Testis (tissue), 3 donors: ENCODE measurements around the gene TTC28. TPM values are rescaled to one million over a fixed set of nuclear protein-coding genes. Genes with fewer than 3 reads are reported as not detected.

Experiments used
- DNase-seq: peaks from one replicate; pipeline ENCODE4 v3.0.0-alpha.2; 2019
- H3K27ac ChIP-seq, 2 donors: fragments of 200-600 bp; sonication (generic); one replicate each; pipeline ENCODE4 v1.5.1; 2019
- H3K27me3 ChIP-seq: fragments of 200-600 bp; sonication (generic); one replicate; pipeline ENCODE4 v1.5.1; 2019
- H3K36me3 ChIP-seq: fragments of 200-600 bp; sonication (generic); one replicate; pipeline ENCODE4 v1.5.1; 2017; ENCODE audit warnings: low read depth; ENCODE audit errors: missing control alignments
- H3K4me1 ChIP-seq: fragments of 200-600 bp; sonication (generic); one replicate; pipeline ENCODE4 v1.5.1; 2019
- H3K4me3 ChIP-seq, 2 donors: fragments of 200-600 bp; sonication (generic); one replicate each; pipeline ENCODE4 v1.5.1; 2017 to 2019
- H3K9me3 ChIP-seq: fragments of 200-600 bp; sonication (generic); one replicate; pipeline ENCODE4 v1.5.1; 2017
- POLR2A ChIP-seq: fragments of 450-650 bp; IDR thresholded peaks from one replicate; pipeline ENCODE4 v1.6.1; 2017; ENCODE audit warnings: antibody characterized with exemption, mild to moderate bottlenecking, moderate library complexity
- WGBS, 2 donors: methylation state at CpG; one replicate each; pipeline ENCODE4 v1.1.5; 2018; 5-methylcytosine and 5-hydroxymethylcytosine counted together
- intact Hi-C: fragments of 100-400 bp; cut with DNase I; formaldehyde crosslinking; loops from one replicate; pipeline ENCODE4 v1.15.1; 2023; ENCODE audit warnings: low total_unique reads
- polyA plus RNA-seq: library from polyadenylated mRNA; stranded (reverse); fragments of 350-450 nt; fragmentation: Illumina TruSeq; extraction: RNeasy Lipid Tissue Mini Kit (QIAGEN cat#74804); gene quantifications from one replicate; pipeline ENCODE4 v1.2.3, GENCODE V29; 2014; ENCODE audit warnings: low read depth, low replicate concordance; ENCODE audit not compliant: insufficient read depth
- total RNA-seq, 2 donors: library from RNA; depleted of rRNA; stranded (reverse); fragments of >200 nt; gene quantifications; one replicate each; pipeline ENCODE4 v1.2.3, GENCODE V29; 2016
- TF ChIP-seq, protein P1 (sequence below), 3 experiments: fragments of 450-650 bp in 2 of 3; fragments of 200-600 bp in 1 of 3; sonication (generic) in 1 of 3; IDR thresholded peaks; one replicate each; pipeline ENCODE4 v1.5.1; 2016 to 2019; ENCODE audit warnings: antibody characterized with exemption in 3 of 3, mild to moderate bottlenecking in 2 of 3, moderate library complexity in 1 of 3

The TTC28 gene
- total and polyA plus RNA-seq, 3 donors from 2014 or later: 29.4 to 121 (median 75.5) TPM

DNA sequence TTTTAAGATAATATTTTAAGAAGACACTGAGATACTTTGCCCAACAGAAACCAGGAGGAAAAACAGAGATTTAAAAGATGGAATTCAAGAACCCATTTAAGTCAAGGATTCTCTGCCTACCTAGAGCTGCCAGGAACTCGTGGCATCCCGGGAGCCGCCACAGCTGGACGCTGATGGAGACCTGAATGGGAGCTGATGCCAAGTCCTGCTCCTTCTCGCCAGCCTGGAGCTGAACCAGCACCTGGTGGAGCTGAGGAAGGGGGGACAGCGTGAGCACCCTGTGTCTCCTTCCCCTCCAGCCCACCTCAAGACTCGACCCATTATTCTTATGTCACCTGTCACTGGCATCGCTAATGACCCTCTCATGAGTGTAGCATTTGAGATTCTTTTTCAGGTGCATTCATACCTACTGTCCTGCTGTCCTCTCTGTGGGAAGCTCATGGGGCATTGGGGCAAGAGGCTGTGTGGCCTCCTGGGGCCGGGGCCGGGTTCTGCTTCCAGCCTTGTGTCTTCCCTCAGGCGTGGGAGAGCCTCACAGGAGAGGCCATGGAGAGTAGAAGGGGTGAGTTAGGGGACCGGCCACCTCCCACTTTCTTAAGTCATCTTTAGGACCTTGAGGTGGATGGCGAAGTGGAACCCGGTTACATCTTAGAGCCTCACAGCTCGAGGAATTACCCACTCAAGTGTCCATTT is 689.7 kb downstream of the TTC28 start:
- Histone ChIP-seq H3K4me3 (no peak overlapping the region), H3K4me1 (peaks cover 11% of the 10 kb centered on the region), H3K9me3 (no peaks in the 10 kb centered on the region), H3K27ac (peak overlapping the region in 1 of 2 donors; percentile 62), H3K27me3 (no peaks in the 10 kb centered on the region), H3K36me3 (no peaks in the 10 kb centered on the region)
- 93 to 95% methylated on average over 15 of the region's 15 CpGs for WGBS, 2 donors
- DNase-seq: peak; percentile 11
- no peak for TF ChIP-seq POLR2A
- TF ChIP-seq, protein P1, sequence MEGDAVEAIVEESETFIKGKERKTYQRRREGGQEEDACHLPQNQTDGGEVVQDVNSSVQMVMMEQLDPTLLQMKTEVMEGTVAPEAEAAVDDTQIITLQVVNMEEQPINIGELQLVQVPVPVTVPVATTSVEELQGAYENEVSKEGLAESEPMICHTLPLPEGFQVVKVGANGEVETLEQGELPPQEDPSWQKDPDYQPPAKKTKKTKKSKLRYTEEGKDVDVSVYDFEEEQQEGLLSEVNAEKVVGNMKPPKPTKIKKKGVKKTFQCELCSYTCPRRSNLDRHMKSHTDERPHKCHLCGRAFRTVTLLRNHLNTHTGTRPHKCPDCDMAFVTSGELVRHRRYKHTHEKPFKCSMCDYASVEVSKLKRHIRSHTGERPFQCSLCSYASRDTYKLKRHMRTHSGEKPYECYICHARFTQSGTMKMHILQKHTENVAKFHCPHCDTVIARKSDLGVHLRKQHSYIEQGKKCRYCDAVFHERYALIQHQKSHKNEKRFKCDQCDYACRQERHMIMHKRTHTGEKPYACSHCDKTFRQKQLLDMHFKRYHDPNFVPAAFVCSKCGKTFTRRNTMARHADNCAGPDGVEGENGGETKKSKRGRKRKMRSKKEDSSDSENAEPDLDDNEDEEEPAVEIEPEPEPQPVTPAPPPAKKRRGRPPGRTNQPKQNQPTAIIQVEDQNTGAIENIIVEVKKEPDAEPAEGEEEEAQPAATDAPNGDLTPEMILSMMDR (IDR thresholded peaks at IDR 0.05): no peak
- intact Hi-C loops: no loop called here

DNA sequence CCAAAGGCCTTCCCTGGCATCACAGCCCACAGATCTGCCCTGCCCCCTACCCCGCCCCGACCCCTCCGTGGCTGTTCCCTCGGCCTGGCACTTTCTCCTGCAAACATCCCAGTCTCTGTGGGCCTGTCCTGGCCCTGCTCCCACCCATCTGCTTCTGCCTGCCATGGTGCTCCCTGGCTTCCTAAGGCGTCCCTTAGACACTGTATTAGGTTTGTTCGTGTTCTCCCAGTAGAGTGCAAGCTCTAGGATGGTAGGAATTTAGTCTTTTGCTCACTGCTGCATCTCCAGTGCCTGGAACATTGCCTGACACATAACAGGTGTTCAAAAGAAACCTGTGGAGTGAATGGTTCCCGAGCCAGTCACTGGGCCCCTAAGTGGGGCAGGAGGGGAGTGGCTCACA is 690.9 kb downstream of the TTC28 start:
- H3K27ac ChIP-seq: no peak overlapping the region
- H3K27me3 ChIP-seq: no peaks in the 10 kb centered on the region
- intact Hi-C loops: no loop called here
- TF ChIP-seq, protein P1 (IDR thresholded peaks at IDR 0.05): no peak
- no peak for TF ChIP-seq POLR2A
- no peak overlapping the region for H3K4me3 ChIP-seq
- DNase-seq: no peak
- H3K4me1 ChIP-seq: peaks cover 11% of the 10 kb centered on the region
- H3K36me3 ChIP-seq: no peaks in the 10 kb centered on the region
- 82 to 87% methylated on average over 7 of the region's 7 CpGs for WGBS, 2 donors
- no peaks in the 10 kb centered on the region for H3K9me3 ChIP-seq

DNA sequence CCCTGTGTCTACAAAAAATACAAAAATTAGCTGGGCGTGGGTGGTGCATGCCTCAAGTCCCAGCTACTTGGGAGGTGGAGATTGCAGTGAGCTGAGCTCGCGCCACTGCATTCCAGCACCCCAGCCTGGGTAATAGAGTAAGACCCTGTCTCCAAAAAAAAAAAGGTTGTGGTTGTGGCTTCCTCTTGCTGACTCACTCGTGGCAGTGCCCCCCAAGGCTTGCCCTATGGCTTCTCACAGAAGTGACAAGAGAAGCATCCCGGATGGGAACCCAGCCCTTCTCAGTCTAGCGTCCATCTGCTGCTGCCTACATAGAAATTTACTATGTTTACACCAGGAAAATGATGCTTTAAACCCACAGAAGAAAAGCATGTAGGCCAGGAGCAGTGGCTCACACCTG is 692.1 kb downstream of the TTC28 start:
- TF ChIP-seq, protein P1 (IDR thresholded peaks at IDR 0.05): no peak
- TF ChIP-seq POLR2A: no peak
- Histone ChIP-seq H3K36me3 (no peaks in the 10 kb centered on the region), H3K27me3 (no peaks in the 10 kb centered on the region), H3K4me1 (peaks cover 11% of the 10 kb centered on the region), H3K9me3 (no peaks in the 10 kb centered on the region), H3K27ac (no peak overlapping the region), H3K4me3 (no peak overlapping the region)
- DNase-seq: peak; percentile 12
- WGBS, 2 donors: 61 to 63% methylated on average over 6 of the region's 6 CpGs
- intact Hi-C loops: no loop called here

DNA sequence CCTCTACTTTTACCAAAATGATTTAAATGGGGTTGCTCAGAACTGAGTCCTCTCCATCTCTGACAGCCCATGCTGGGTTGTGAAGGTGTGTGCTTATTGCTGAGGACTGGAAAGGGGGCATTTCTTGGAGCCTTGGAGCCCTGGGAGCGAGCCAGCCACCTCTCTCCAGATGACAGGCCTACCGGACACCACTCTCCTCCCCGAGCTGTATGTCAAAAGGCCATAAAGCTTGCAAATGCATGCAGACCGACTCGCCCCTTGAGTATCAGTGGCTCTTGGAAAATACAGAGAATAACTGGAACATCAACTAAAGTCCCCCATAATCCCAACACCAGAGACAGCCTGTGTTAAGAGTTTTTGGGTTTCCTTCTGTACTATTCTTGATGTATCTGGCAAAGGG is 692.7 kb downstream of the TTC28 start:
- TF ChIP-seq, protein P1 (IDR thresholded peaks at IDR 0.05): no peak
- no peak for TF ChIP-seq POLR2A
- Histone ChIP-seq H3K36me3 (no peaks in the 10 kb centered on the region), H3K4me1 (peaks cover 11% of the 10 kb centered on the region), H3K9me3 (no peaks in the 10 kb centered on the region), H3K27me3 (no peaks in the 10 kb centered on the region), H3K27ac (no peak overlapping the region), H3K4me3 (no peak overlapping the region)
- intact Hi-C loops: no loop called here
- DNase-seq: peak; percentile 10
- WGBS, 2 donors: 92 to 95% methylated on average over 5 of the region's 5 CpGs

DNA sequence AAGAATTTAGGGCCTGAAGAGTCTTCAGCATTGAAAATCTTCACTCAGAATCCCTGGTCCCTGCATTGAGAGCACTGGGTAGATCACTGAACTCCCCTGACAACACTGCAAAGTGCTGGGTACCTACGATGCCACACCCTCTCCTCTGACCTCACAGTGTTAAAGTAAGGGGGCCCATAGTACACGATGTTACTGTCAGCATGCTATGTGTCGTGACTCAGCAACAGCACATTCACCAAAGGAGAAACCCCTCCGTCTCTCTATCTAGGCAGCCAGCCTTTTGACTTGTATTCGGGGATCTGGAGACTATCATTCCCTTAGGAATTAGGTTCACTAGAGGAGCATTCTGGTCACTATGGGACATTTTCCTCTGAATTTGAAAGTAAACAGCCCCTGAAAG is 693.2 kb downstream of the TTC28 start:
- H3K4me1 ChIP-seq: peaks cover 11% of the 10 kb centered on the region
- no peak for DNase-seq
- H3K27ac ChIP-seq: no peak overlapping the region
- no peak overlapping the region for H3K4me3 ChIP-seq
- intact Hi-C loops: no loop called here
- no peaks in the 10 kb centered on the region for H3K36me3 ChIP-seq
- no peaks in the 10 kb centered on the region for H3K27me3 ChIP-seq
- no peak for TF ChIP-seq POLR2A
- TF ChIP-seq, protein P1 (IDR thresholded peaks at IDR 0.05): no peak
- WGBS, 2 donors: 82 to 87% methylated on average over 5 of the region's 5 CpGs
- no peaks in the 10 kb centered on the region for H3K9me3 ChIP-seq
